K562 (cell line): ENCODE measurements around the gene GATB.

ENCODE experiments used
- EHMT2 ChIP-seq: fragments of 450-650 bp; IDR thresholded peaks from 2 replicates; pipeline ENCODE4 v1.6.1; 2018; ENCODE audit warnings: antibody characterized with exemption
- GABPA ChIP-seq: fragments of 200-800 bp; sonication (Bioruptor generic); conservative IDR thresholded peaks from 2 replicates; pipeline ENCODE4 v1.6.1; 2016; ENCODE audit warnings: low read depth, missing genetic modification characterization, missing compliant biosample characterization
- MAX ChIP-seq: sonication (generic); formaldehyde crosslinking; IDR thresholded peaks from 2 replicates; pipeline ENCODE4 v1.9.0; 2022; ENCODE audit warnings: mild to moderate bottlenecking, missing genetic modification reagents
- NR2F6 ChIP-seq: fragments of 450-650 bp; formaldehyde crosslinking; IDR thresholded peaks from 2 replicates; pipeline ENCODE4 v1.4.0; 2020; ENCODE audit warnings: mild to moderate bottlenecking
- PBX2 ChIP-seq, 2 experiments: IDR thresholded peaks in 1 of 2; conservative IDR thresholded peaks in 1 of 2; 2 replicates each; pipeline ENCODE4 v1.6.1; 2016; ENCODE audit warnings: low read depth in 2 of 2, mild to moderate bottlenecking in 1 of 2, missing compliant biosample characterization in 1 of 2, missing genetic modification characterization in 1 of 2, moderate library complexity in 1 of 2
- RFX1 ChIP-seq: fragments of 450-650 bp; IDR thresholded peaks from 2 replicates; pipeline ENCODE4 v1.6.1; 2016; ENCODE audit warnings: mild to moderate bottlenecking, moderate library complexity
- ZNF3 ChIP-seq: fragments of 250-450 bp; sonication (Bioruptor Pico); IDR thresholded peaks from 2 replicates; pipeline ENCODE4 v1.5.0; 2021; ENCODE audit warnings: mild to moderate bottlenecking, moderate library complexity

DNA sequence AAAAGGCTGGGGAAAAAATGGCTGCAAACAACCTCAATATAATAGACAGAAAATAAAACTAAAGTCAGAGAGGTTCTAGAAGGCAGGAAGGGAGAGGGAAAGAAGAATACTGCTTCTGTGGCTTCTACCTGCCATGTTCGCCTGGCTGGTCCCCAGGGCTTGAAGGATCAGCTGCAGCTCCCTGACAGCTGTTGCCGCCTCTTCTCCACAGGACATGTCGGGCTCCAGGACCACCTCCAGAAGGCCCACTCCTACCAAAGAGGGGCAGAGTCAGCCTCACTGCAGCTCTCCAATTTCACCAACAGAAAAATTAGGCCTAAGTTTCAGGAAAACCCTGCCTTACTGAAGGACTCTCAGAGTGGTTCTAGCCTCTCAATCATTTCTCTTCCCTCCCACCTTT, 44.9 kb downstream of the GATB start:
- TF ChIP-seq RFX1 (no peak), GABPA (tag) (no peak), NR2F6 (CRISPR knock-in tag) (no peak), ZNF3 (no peak), MAX (no peak), EHMT2 (no peak), PBX2 (CRISPR knock-in tag; IDR thresholded peaks at IDR 0.05; ENCODE audit: low read depth) (no peak), PBX2 (tag; conservative IDR thresholded peaks at IDR 0.05; ENCODE audit: low read depth) (no peak)
